Pancreas (tissue), 10 donors: ENCODE measurements around the gene SEC63. TPM values are rescaled to one million over a fixed set of nuclear protein-coding genes. Genes with fewer than 3 reads are reported as not detected.

Experiments
- ATAC-seq, 4 donors: fragments of 200-7000 bp; cut with Tn5 transposase; one replicate each; pipeline versions ENCODE4 v1.8.0 to v1.9.1; 2020; ENCODE audit warnings: mild to moderate bottlenecking in 4 of 4, moderate library complexity in 4 of 4
- DNase-seq, 6 donors: peaks; one replicate each; pipeline ENCODE4 v3.0.0-alpha.2; 2020
- FAIRE-seq: peaks from 2 replicates; lab custom pipeline; 2012; peaks lifted over from hg19 to GRCh38; lab: Jason Lieb, UNC
- H3K27ac ChIP-seq, 4 donors: fragments of 200-600 bp; sonication (generic); 1 replicate in 3 of 4; 2 replicates in 1 of 4; pipeline versions ENCODE4 v1.5.0 to v1.8.0; 2020
- H3K27me3 ChIP-seq, 4 donors: fragments of 200-600 bp; one replicate each; pipeline ENCODE4 v1.8.0; 2021
- H3K36me3 ChIP-seq, 3 donors: fragments of 200-600 bp; sonication (generic) in 1 of 3; one replicate each; pipeline versions ENCODE4 v1.5.0 to v1.8.0; 2020 to 2021
- H3K4me1 ChIP-seq, 3 donors: fragments of 200-600 bp; one replicate each; pipeline ENCODE4 v1.8.0; 2021
- H3K4me3 ChIP-seq, 4 donors: fragments of 200-600 bp; sonication (generic) in 2 of 4; one replicate each; pipeline versions ENCODE4 v1.5.0 to v1.8.0; 2020 to 2021
- H3K9me3 ChIP-seq, 4 donors: fragments of 200-600 bp; one replicate each; pipeline ENCODE4 v1.8.0; 2021
- WGBS, 2 donors: extraction: QIAGEN DNeasy Blood & Tissue Kit; methylation state at CpG; one replicate each; pipeline ENCODE4 v1.1.7; 2013; 5-methylcytosine and 5-hydroxymethylcytosine counted together
- intact Hi-C, 3 donors: fragments of 100-400 bp; cut with DNase I; formaldehyde crosslinking; loops; one replicate each; pipeline versions ENCODE4 v1.11.1 to v1.14.2; 2022
- polyA plus RNA-seq, 2 donors: library from polyadenylated mRNA; stranded (reverse); fragments of 200-250 nt; gene quantifications; one replicate each; pipeline ENCODE4 v1.2.3, GENCODE V29; 2013
- total RNA-seq, 6 donors: library from RNA; stranded (reverse); fragmentation: NEBNext Ultra II Directional in 4 of 6; extraction: Animal tissue kit (Norgen Biotek cat#: 25700) in 4 of 6; gene quantifications; one replicate each; pipeline versions ENCODE4 v1.2.1 to v1.2.4, GENCODE V29; 2021 to 2023
- TF ChIP-seq, protein P1 (sequence below), 4 donors: fragments of 200-600 bp; sonication (generic) in 3 of 4; IDR thresholded peaks; one replicate each; pipeline versions ENCODE4 v1.5.0 to v1.8.0; 2021; ENCODE audit warnings: antibody characterized with exemption in 4 of 4
- donor health status: healthy with polysubstance abuse.
- donor health status: DM: no; HTN: no; CAD: no; lungs with moderate emphysema.
- donor health status: DM: no; HTN: no; CAD: no.
- donor health status: control.
- donor health status: control.
- donor health status: Bipolar disorder and iron deficiency.
- donor health status: DM: yes; HTN: yes; CAD: no.
- donor health status: DM: no; HTN: no; CAD: no.
- donor health status: DM: no; HTN: no; CAD: no.
- donor health status: DM: yes; HTN: yes; CAD: no.

Gene SEC63
- total and polyA plus RNA-seq, 8 donors: 34.4 to 146 (median 115) TPM

DNA sequence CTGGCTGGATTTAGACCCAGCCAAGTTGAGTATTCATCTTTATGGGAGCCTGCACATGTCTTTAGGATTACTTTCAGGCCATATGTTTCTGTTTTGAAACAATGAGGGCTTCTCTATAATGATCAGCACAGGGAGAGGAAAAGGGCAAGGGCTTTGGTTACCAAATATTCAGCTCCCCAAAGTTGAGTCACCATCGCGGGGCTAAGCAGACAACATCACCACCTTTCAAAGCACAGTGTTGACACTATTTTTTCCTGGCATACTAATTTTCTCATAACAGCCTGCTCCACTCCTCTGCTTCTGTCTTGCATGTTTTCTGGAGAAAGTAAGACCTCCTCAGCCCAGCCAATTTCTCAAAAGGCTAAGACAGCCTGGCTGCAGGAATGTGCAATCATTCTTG, 138.8 kb downstream of the SEC63 start:
- FAIRE-seq (no peak), ATAC-seq (no peak), DNase-seq (no peak)
- TF ChIP-seq, protein P1, sequence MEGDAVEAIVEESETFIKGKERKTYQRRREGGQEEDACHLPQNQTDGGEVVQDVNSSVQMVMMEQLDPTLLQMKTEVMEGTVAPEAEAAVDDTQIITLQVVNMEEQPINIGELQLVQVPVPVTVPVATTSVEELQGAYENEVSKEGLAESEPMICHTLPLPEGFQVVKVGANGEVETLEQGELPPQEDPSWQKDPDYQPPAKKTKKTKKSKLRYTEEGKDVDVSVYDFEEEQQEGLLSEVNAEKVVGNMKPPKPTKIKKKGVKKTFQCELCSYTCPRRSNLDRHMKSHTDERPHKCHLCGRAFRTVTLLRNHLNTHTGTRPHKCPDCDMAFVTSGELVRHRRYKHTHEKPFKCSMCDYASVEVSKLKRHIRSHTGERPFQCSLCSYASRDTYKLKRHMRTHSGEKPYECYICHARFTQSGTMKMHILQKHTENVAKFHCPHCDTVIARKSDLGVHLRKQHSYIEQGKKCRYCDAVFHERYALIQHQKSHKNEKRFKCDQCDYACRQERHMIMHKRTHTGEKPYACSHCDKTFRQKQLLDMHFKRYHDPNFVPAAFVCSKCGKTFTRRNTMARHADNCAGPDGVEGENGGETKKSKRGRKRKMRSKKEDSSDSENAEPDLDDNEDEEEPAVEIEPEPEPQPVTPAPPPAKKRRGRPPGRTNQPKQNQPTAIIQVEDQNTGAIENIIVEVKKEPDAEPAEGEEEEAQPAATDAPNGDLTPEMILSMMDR (IDR thresholded peaks at IDR 0.05): no peak
- intact Hi-C loops: no loop called here
- Histone ChIP-seq H3K36me3 (no peaks in the 10 kb centered on the region), H3K27ac (peak overlapping the region in 2 of 4 donors; percentile 69 to 92), H3K4me1 (peaks cover 32 to 82% (median 70%) of the 10 kb centered on the region in 3 donors), H3K4me3 (no peak overlapping the region), H3K9me3 (no peaks in the 10 kb centered on the region), H3K27me3 (no peaks in the 10 kb centered on the region)
- 85 to 92% methylated on average over 2 of the region's 2 CpGs for WGBS, 2 donors

DNA sequence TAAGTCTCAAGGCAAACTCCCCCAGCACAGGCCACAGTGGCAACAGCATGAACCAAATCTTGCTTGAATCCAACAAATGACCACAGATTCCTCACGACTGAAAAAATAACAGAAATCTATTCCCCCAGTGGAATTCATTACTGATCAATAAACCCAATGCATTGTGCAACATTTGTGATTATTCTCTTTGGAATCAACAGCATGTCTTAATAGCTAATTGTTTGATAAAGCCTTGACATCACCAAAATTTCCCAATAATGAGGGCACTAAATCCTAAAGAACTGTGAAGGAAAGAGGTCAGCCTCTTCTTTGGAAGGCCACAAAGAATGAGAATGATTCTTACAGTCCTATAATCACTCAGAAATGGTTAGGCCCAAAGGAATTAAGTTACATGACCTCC, 139.7 kb downstream of the SEC63 start:
- intact Hi-C loops: no loop called here
- H3K4me3 ChIP-seq: no peak overlapping the region
- H3K4me1 ChIP-seq: peaks cover 32 to 73% (median 65%) of the 10 kb centered on the region in 3 donors
- no peaks in the 10 kb centered on the region for H3K36me3 ChIP-seq
- DNase-seq: no peak
- 16 to 57% methylated on average over 1 of the region's 1 CpG for WGBS, 2 donors
- peak overlapping the region in 2 of 4 donors; percentile 85 to 92 for H3K27ac ChIP-seq
- H3K27me3 ChIP-seq: no peaks in the 10 kb centered on the region
- no peaks in the 10 kb centered on the region for H3K9me3 ChIP-seq
- ATAC-seq: no peak
- TF ChIP-seq, protein P1 (IDR thresholded peaks at IDR 0.05): no peak
- FAIRE-seq: no peak

DNA sequence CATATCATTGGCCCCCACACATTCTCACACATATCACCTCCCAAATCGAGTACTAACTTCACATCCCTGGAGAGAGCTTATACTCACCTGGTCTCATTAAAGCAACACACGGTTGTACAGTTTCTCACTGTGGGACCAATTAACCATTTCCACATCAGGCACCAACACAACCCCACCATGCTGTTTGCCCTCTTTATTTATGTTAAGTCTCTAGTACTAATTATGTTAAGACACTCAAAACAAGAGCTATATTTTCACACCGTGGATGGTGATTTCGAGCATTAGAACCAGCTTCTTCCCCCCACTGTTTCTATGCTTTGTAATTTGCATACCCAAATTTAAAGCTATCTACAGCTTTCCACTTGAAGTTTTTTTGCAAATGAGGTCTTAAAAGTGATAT, 140.2 kb downstream of the SEC63 start:
- no peaks in the 10 kb centered on the region for H3K9me3 ChIP-seq
- TF ChIP-seq, protein P1 (IDR thresholded peaks at IDR 0.05): no peak
- intact Hi-C loops: no loop called here
- no peak for ATAC-seq
- peak overlapping the region in 2 of 4 donors; percentile 85 to 92 for H3K27ac ChIP-seq
- no peak overlapping the region for H3K4me3 ChIP-seq
- no peaks in the 10 kb centered on the region for H3K36me3 ChIP-seq
- H3K27me3 ChIP-seq: no peaks in the 10 kb centered on the region
- H3K4me1 ChIP-seq: peaks cover 32 to 71% (median 64%) of the 10 kb centered on the region in 3 donors
- DNase-seq: no peak
- no peak for FAIRE-seq
- 61 to 63% methylated on average over 4 of the region's 4 CpGs for WGBS, 2 donors

Other genes with a start within 250 kb of the SEC63 start
- gene SCML4, start 133.9 kb downstream of the SEC63 start, total RNA-seq: 1 to 10 TPM in 3 of 6 donors, under 1 TPM in 3; 0.44 to 2.6 (median 0.97) TPM
- gene SCML4, start 133.9 kb downstream of the SEC63 start, polyA plus RNA-seq: 1 to 10 TPM in 1 of 2 donors, under 1 TPM in 1; 0.72 to 2.1 TPM
- gene OSTM1, start 116.5 kb upstream of the SEC63 start, total RNA-seq: 10 to 100 TPM; 10.0 to 19.2 (median 14.7) TPM
- 1 to 10 TPM; 6.2 to 7.9 TPM for gene OSTM1, start 116.5 kb upstream of the SEC63 start, polyA plus RNA-seq
- gene NR2E1, start 207.8 kb upstream of the SEC63 start, total RNA-seq: under 1 TPM in 2 of 6 donors, not detected in 4; 0.06 to 0.19 TPM
- gene NR2E1, start 207.8 kb upstream of the SEC63 start, polyA plus RNA-seq: under 1 TPM in 1 of 2 donors, not detected in 1; 0.02 TPM